Measurements from ENCODE around the gene COLEC11. TPM values are rescaled to one million over a fixed set of nuclear protein-coding genes. Genes with fewer than 3 reads are reported as not detected.

COLEC11 gene
- total and polyA plus RNA-seq, 10 of the 15 experiments (the other 5 are each of a cell fraction or from before 2014, with no cell fraction given): 0.08 to 0.74 (median 0.14) TPM; not detected in 4

- Histone ChIP-seq H3K4me1 (ENCODE audit: control insufficient read depth, insufficient read depth, low read length) (peaks cover 15% of the 10 kb centered on the region), H3K27me3 (replicated peaks in 1 of 2; ENCODE audit: control insufficient read depth in 2 of 2, insufficient read depth in 2 of 2, low read length in 1 of 2) (no peaks in the 10 kb centered on the region), H3K36me3 (ENCODE audit: control insufficient read depth in 2 of 2, insufficient read depth in 2 of 2, low read length in 1 of 2) (no peaks in the 10 kb centered on the region), H3K27ac (ENCODE audit: control insufficient read depth, insufficient read depth) (peak overlapping the region; percentile 59), H3K9me3 (replicated peaks; ENCODE audit: control insufficient read depth, insufficient read depth, low read length) (no peaks in the 10 kb centered on the region; the same call in 2 of the 3 replicates), H3K9ac (ENCODE audit: control insufficient read depth, insufficient read depth, low read length) (peak overlapping the region; percentile 56), H2AFZ (ENCODE audit: control insufficient read depth, low read depth, low read length) (peak overlapping the region; percentile 89), H3K79me2 (ENCODE audit: control insufficient read depth, insufficient read depth, low read length) (no peaks in the 10 kb centered on the region), H3K4me2 (ENCODE audit: control insufficient read depth, insufficient read depth) (peak overlapping the region; percentile 92), H3K4me3 (peak overlapping the region; percentile 26; the same call in 1 of the 2 replicates), H4K20me1 (ENCODE audit: control insufficient read depth, insufficient read depth) (no peaks in the 10 kb centered on the region)
- ATAC-seq (peak; percentile 87), DNase-seq (ENCODE audit: low read depth, low spot score) (peak; percentile 60), FAIRE-seq (peak; percentile 98)
- intact Hi-C loops (cut with micrococcal nuclease; ENCODE audit: unreplicated experiment) (loop anchor here (1.0 to 10.0 kb wide), 6 partner anchors 74 to 427 kb away; partner anchors contain the start of gene RNASEH1), in situ Hi-C loops (cut with MboI) (loop anchor here (5.0 kb wide), 1 partner anchor 95 kb away; the partner anchor contains the start of gene RNASEH1)
- SMC1A ChIA-PET (ENCODE audit: uncharacterized antibody, unreplicated experiment): interaction anchor here (0.7 to 4.2 kb wide), 20 partner anchors 9 to 303 kb away, joined by 3 to 19 read pairs (median 5); partner anchors contain the start of genes EIPR1, RNASEH1 and TRAPPC12
- BruUV-seq (replicated peaks): TSS peak; percentile 44
- POLR2A ChIA-PET: interaction anchor here (0.6 to 2.2 kb wide), 4 partner anchors 10 to 94 kb away, joined by 3 to 11 read pairs (median 7); partner anchors contain the start of gene RNASEH1
- RAD21 ChIA-PET (ENCODE audit: unreplicated experiment): interaction anchor here (0.7 to 2.7 kb wide), 21 partner anchors 10 to 938 kb away, joined by 3 to 15 read pairs (median 4); partner anchors contain the start of genes EIPR1, RNASEH1 and TRAPPC12
- CTCF ChIA-PET: interaction anchor here (0.6 to 4.9 kb wide), 25 partner anchors 8 to 785 kb away, joined by 3 to 43 read pairs (median 3); partner anchors contain the start of gene RNASEH1
- 4% methylated on average over 43 of the region's 45 CpGs for WGBS (ENCODE audit: insufficient coverage, insufficient replicate concordance, low lambda C conversion rate, missing lambda C conversion rate)
- TF ChIP-seq E2F4 (IDR thresholded peaks at IDR 0.05; ENCODE audit: low read depth, low read length) (peak; percentile 77; the same call in 1 of the 2 replicates), ZBTB33 (IDR thresholded peaks at IDR 0.05) (no peak), SP1 (IDR thresholded peaks at IDR 0.05; ENCODE audit: low read depth, low read length) (peak; percentile 12), MEF2B (IDR thresholded peaks at IDR 0.05; ENCODE audit: partially characterized antibody, poor library complexity, severe bottlenecking) (peak; percentile 72), BACH1 (IDR thresholded peaks at IDR 0.05; ENCODE audit: borderline replicate concordance) (0 out of 2 replicates have a peak, but pooled peaks have one; percentile 7), MXI1 (IDR thresholded peaks at IDR 0.05; ENCODE audit: low read depth, low read length) (0 out of 2 replicates have a peak, but pooled peaks have one; percentile 47), POLR2A (IDR thresholded peaks at IDR 0.05; ENCODE audit: low read depth, low read length) (peak; percentile 46; the same call in 1 of the 2 replicates), MAX (IDR thresholded peaks at IDR 0.05; ENCODE audit: low read depth, low read length) (peak; percentile 44; the same call in 1 of the 2 replicates), BCL11A (IDR thresholded peaks at IDR 0.05; ENCODE audit: low read depth, low read length) (peak; percentile 46), ASH2L (IDR thresholded peaks at IDR 0.05; ENCODE audit: borderline replicate concordance, low read depth) (no peak), RCOR1 (conservative IDR thresholded peaks at IDR 0.05; ENCODE audit: low read depth, low read length) (peak; percentile 73; the same call in 1 of the 2 replicates), RELB (IDR thresholded peaks at IDR 0.05; ENCODE audit: low read depth) (peak; percentile 46; the same call in 1 of the 2 replicates), MTA2 (IDR thresholded peaks at IDR 0.05; ENCODE audit: low read depth) (0 out of 2 replicates have a peak, but pooled peaks have one; percentile 31)
Measured at GRCh38 chr2:3651691-3652648, 57.1 kb downstream of the COLEC11 start.

Measured in GM12878 (cell line).